Naive thymus-derived CD4-positive, alpha-beta T cell (primary cell): ENCODE results near the gene IGSF1. TPM values are rescaled to one million over a fixed set of nuclear protein-coding genes. Genes with fewer than 3 reads are reported as not detected.

ENCODE experiments used
- ATAC-seq: fragments of 150-1000 bp; cut with Tn5 transposase; 2 replicates; pipeline ENCODE4 v1.10.0; 2021; ENCODE audit warnings: mild to moderate bottlenecking, moderate library complexity
- CTCF ChIA-PET: fragments of 350-600 bp; sonication (Branson Sonifier 250); formaldehyde crosslinking; loops from one replicate; lab custom pipeline; 2021; ENCODE audit warnings: antibody characterized with exemption; lab: Charles Lee
- POLR2A ChIA-PET: fragments of 350-600 bp; sonication (Branson Sonifier 250); formaldehyde crosslinking; loops from one replicate; lab custom pipeline; 2021; ENCODE audit warnings: antibody characterized with exemption, inconsistent platforms; lab: Charles Lee
- DNase-seq, 9 donors: peaks; one replicate each; pipeline versions ENCODE4 v3.0.0 to v3.0.0-alpha.2; 2020 to 2022; ENCODE audit warnings: mixed read lengths in 1 of 9
- H3K27ac ChIP-seq: one replicate; pipeline ENCODE4 v1.7.0; 2013; ENCODE audit warnings: mild to moderate bottlenecking, low read depth, low read length, moderate library complexity
- H3K27me3 ChIP-seq, 2 donors: one replicate each; pipeline ENCODE4 v1.7.0; 2013; ENCODE audit warnings: low read length in 2 of 2, mild to moderate bottlenecking in 2 of 2, moderate library complexity in 2 of 2; ENCODE audit not compliant: control insufficient read depth in 2 of 2, insufficient read depth in 2 of 2
- H3K36me3 ChIP-seq, 3 experiments: 1 replicate in 2 of 3; 2 replicates in 1 of 3; pipeline ENCODE4 v1.7.0; 2013; ENCODE audit warnings: low read length in 3 of 3, mild to moderate bottlenecking in 3 of 3, moderate library complexity in 1 of 3; ENCODE audit not compliant: insufficient read depth in 3 of 3, control insufficient read depth in 2 of 3
- H3K4me1 ChIP-seq, 2 donors: one replicate each; pipeline ENCODE4 v1.7.0; 2013; ENCODE audit warnings: low read length in 2 of 2, mild to moderate bottlenecking in 2 of 2, moderate library complexity in 1 of 2; ENCODE audit not compliant: control insufficient read depth in 2 of 2, insufficient read depth in 2 of 2
- H3K4me3 ChIP-seq: 2 replicates; pipeline ENCODE4 v1.7.0; 2013; ENCODE audit warnings: mild to moderate bottlenecking, low read length
- H3K9me3 ChIP-seq, 3 experiments: 1 replicate in 2 of 3; 2 replicates in 1 of 3; pipeline ENCODE4 v1.7.0; 2013; ENCODE audit warnings: low read length in 3 of 3; ENCODE audit not compliant: control insufficient read depth in 2 of 3
- H3K27ac Mint-ChIP-seq, 9 donors: one replicate each; pipeline ENCODE4 v1.8.0; 2020 to 2022; ENCODE audit warnings: mixed read lengths in 9 of 9, mild to moderate bottlenecking in 8 of 9, moderate library complexity in 5 of 9, inconsistent platforms in 2 of 9
- H3K27me3 Mint-ChIP-seq, 5 donors: one replicate each; pipeline ENCODE4 v1.8.0; 2021 to 2022; ENCODE audit warnings: mixed read lengths in 5 of 5, mild to moderate bottlenecking in 1 of 5
- H3K36me3 Mint-ChIP-seq, 5 donors: one replicate each; pipeline ENCODE4 v1.8.0; 2020 to 2022; ENCODE audit warnings: mixed read lengths in 5 of 5, mild to moderate bottlenecking in 3 of 5, inconsistent platforms in 1 of 5
- H3K4me1 Mint-ChIP-seq, 7 donors: one replicate each; pipeline ENCODE4 v1.8.0; 2020 to 2022; ENCODE audit warnings: mixed read lengths in 7 of 7, mild to moderate bottlenecking in 3 of 7, inconsistent platforms in 1 of 7
- H3K4me3 Mint-ChIP-seq, 10 donors: one replicate each; pipeline ENCODE4 v1.8.0; 2020 to 2022; ENCODE audit warnings: mild to moderate bottlenecking in 10 of 10, mixed read lengths in 10 of 10, moderate library complexity in 6 of 10, inconsistent platforms in 2 of 10
- H3K9me3 Mint-ChIP-seq, 11 donors: one replicate each; pipeline ENCODE4 v1.8.0; 2020 to 2022; ENCODE audit warnings: mixed read lengths in 11 of 11, mild to moderate bottlenecking in 4 of 11, inconsistent platforms in 1 of 11, moderate library complexity in 1 of 11
- intact Hi-C, 2 donors: fragments of 100-400 bp; cut with micrococcal nuclease; formaldehyde crosslinking; loops; one replicate each; pipeline ENCODE4 v1.15.1; 2023
- polyA plus RNA-seq, 2 donors: library from polyadenylated mRNA; unstranded; fragments of 300-500 nt; fragmentation: Illumina TruSeq; gene quantifications; one replicate each; pipeline ENCODE4 v1.2.3, GENCODE V29; 2021
- total RNA-seq, 6 experiments: library from RNA in 5 of 6; stranded (reverse) in 5 of 6; gene quantifications; 1 replicate in 5 of 6; 2 replicates in 1 of 6; pipeline ENCODE4 v1.2.3 and lab custom pipeline; 2021 to 2026

The IGSF1 gene
- total and polyA plus RNA-seq, 7 experiments from 2014 or later: not detected

DNA sequence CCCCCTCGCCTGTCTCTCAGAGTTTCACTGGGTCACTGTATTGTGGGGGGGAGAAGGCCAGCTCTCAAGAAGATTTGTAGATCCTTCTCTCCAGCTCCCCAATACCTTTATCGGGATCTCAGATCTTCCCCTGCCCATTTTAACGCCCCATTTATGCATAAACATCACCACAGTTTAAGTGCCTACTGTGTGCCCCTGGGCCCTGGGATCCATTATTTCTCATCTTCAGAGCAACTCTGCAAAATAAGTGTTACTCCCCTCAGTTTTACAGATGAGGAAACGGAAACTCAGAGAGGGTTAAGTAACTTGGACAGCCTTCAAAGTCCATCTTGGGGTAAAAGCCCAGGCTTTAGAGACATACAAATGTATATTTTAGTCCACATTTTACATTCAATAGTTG is 421 bp upstream of the IGSF1 start:
- Histone ChIP-seq H3K36me3 (no peaks in the 10 kb centered on the region), H3K4me1 (no peaks in the 10 kb centered on the region), H3K9me3 (no peaks in the 10 kb centered on the region), H3K27me3 (no peaks in the 10 kb centered on the region), H3K27ac (no peak overlapping the region), H3K4me3 (no peak overlapping the region)
- intact Hi-C loops: no loop called here
- CTCF ChIA-PET: no interaction called here
- H3K27ac Mint-ChIP-seq: no peak overlapping the region
- ATAC-seq (no peak), DNase-seq (no peak)
- POLR2A ChIA-PET: no interaction called here
- peaks cover 0 to 5% (median 0%) of the 10 kb centered on the region in 7 donors for H3K4me1 Mint-ChIP-seq
- peaks cover 7 to 28% (median 17%) of the 10 kb centered on the region in 5 donors for H3K27me3 Mint-ChIP-seq
- H3K4me3 Mint-ChIP-seq: peak overlapping the region in 2 of 10 donors; percentile 20 to 46
- no peaks in the 10 kb centered on the region for H3K36me3 Mint-ChIP-seq
- peaks cover 0 to 2% (median 0%) of the 10 kb centered on the region in 11 donors for H3K9me3 Mint-ChIP-seq

DNA sequence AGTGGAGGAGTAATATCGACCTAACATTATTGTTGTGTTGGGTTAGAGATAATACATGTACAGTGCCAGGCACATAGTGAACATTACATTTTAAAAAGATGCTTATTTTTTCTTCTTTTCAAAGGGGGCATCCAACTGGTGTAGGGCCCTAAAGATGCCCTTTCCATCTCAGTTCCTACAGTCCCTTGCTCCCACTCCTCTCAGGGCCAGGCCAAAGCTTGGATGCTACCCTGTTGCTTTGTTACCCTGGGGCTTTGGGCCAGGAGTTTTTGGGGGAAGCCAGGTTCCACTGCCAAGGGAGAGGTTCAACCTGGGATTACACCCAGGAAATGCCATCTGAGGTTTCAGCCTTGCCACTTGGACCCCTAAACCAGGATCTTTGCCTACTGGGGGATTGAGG is 918 bp downstream of the IGSF1 start:
- H3K4me1 Mint-ChIP-seq: peaks cover 0 to 5% (median 0%) of the 10 kb centered on the region in 7 donors
- no peaks in the 10 kb centered on the region for H3K36me3 ChIP-seq
- ATAC-seq (no peak), DNase-seq (no peak)
- no peaks in the 10 kb centered on the region for H3K36me3 Mint-ChIP-seq
- no peaks in the 10 kb centered on the region for H3K4me1 ChIP-seq
- H3K4me3 Mint-ChIP-seq: no peak overlapping the region
- no peak overlapping the region for H3K27ac ChIP-seq
- ChIA-PET POLR2A (no interaction called here), CTCF (no interaction called here)
- no peaks in the 10 kb centered on the region for H3K27me3 ChIP-seq
- intact Hi-C loops: no loop called here
- no peak overlapping the region for H3K4me3 ChIP-seq
- peaks cover 10 to 27% (median 17%) of the 10 kb centered on the region in 5 donors for H3K27me3 Mint-ChIP-seq
- no peaks in the 10 kb centered on the region for H3K9me3 ChIP-seq
- H3K9me3 Mint-ChIP-seq: peaks cover 0 to 1% (median 0%) of the 10 kb centered on the region in 11 donors
- H3K27ac Mint-ChIP-seq: no peak overlapping the region

DNA sequence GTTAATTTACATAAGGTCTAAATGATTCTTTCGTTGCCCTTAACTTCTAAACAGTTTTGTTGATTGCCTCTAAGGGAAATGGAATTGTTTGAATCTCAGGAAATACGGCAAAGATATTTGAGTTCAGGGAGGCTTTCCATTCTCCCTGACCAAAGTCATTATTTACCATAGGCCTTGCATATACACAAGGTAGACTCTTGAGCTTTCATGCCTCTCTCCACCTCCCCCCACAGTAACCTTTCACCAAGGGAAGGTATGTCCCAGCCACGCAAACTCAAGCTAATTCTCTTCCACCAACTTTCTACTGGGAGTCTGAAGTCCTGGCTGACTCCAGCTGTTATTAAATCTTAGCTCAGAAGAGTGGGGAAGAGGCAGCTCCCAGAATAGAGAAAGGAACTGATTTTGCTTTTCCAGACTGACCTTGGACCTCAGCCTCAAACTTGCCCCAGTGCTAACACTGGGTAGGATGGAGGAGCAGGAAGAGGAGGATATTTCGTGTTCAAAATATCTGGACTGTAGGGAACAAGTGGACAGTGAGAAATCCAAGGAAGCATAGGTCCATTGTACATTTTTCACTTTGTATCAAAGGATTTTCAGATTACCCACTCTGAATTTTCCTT is 1.4 kb downstream of the IGSF1 start:
- DNase-seq: no peak
- no peaks in the 10 kb centered on the region for H3K27me3 ChIP-seq
- H3K9me3 ChIP-seq: no peaks in the 10 kb centered on the region
- peaks cover 0 to 1% (median 0%) of the 10 kb centered on the region in 11 donors for H3K9me3 Mint-ChIP-seq
- H3K4me3 Mint-ChIP-seq: no peak overlapping the region
- H3K36me3 ChIP-seq: no peaks in the 10 kb centered on the region
- ATAC-seq: no peak
- peaks cover 10 to 27% (median 17%) of the 10 kb centered on the region in 5 donors for H3K27me3 Mint-ChIP-seq
- H3K4me3 ChIP-seq: no peak overlapping the region
- intact Hi-C loops: no loop called here
- H3K4me1 ChIP-seq: no peaks in the 10 kb centered on the region
- no peak overlapping the region for H3K27ac Mint-ChIP-seq
- CTCF ChIA-PET: no interaction called here
- POLR2A ChIA-PET: no interaction called here
- H3K36me3 Mint-ChIP-seq: no peaks in the 10 kb centered on the region
- H3K27ac ChIP-seq: no peak overlapping the region
- peaks cover 0 to 5% (median 0%) of the 10 kb centered on the region in 7 donors for H3K4me1 Mint-ChIP-seq

DNA sequence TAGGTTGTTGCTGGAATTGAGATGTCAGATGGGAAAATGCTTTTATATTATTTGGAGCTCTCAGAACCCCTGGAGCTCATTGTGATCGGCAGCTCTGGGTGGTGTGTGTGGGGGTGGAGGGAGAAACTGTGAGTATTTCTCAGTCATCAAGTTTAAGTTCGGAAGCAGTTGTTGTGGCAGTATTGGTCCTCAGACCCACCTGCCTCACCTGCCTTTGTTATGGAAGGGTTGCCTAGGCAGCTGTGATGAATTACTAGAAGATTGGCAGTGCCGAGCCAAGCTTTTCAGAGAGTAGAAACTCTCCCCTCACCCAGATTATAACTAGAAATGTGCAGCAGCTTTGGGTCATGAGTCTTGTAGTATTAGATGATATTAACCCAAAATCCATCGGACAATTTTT is 9.5 kb downstream of the IGSF1 start:
- peaks cover 0 to 2% (median 0%) of the 10 kb centered on the region in 11 donors for H3K9me3 Mint-ChIP-seq
- no peaks in the 10 kb centered on the region for H3K4me1 Mint-ChIP-seq
- ChIA-PET CTCF (no interaction called here), POLR2A (no interaction called here)
- Histone ChIP-seq H3K4me1 (no peaks in the 10 kb centered on the region), H3K27ac (no peak overlapping the region), H3K4me3 (no peak overlapping the region), H3K27me3 (no peaks in the 10 kb centered on the region), H3K36me3 (no peaks in the 10 kb centered on the region), H3K9me3 (no peaks in the 10 kb centered on the region)
- no peaks in the 10 kb centered on the region for H3K36me3 Mint-ChIP-seq
- no peak overlapping the region for H3K27ac Mint-ChIP-seq
- intact Hi-C loops: no loop called here
- no peak for DNase-seq
- ATAC-seq: no peak
- H3K4me3 Mint-ChIP-seq: no peak overlapping the region
- peaks cover 0 to 6% (median 5%) of the 10 kb centered on the region in 5 donors for H3K27me3 Mint-ChIP-seq

DNA sequence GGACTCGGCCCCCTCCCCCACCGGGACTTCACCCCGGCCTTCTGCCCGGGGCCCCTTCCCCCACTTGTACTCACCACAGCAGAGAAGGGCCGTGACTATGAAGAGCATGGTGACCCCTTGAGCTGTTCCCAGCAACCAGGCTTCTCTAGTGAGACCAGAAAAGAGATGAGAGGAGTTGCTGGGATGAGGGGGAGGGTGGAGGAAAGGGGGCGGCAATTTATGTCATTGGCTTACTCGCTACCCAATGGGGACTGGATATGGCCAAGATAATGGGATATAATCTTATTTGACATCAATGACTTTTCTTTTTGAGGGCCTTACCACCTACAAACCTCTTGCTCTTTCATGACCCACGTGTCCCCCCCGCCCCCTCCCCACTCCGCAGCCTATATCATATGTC is 9.9 kb downstream of the IGSF1 start:
- POLR2A ChIA-PET: no interaction called here
- H3K36me3 ChIP-seq: no peaks in the 10 kb centered on the region
- no peak overlapping the region for H3K27ac ChIP-seq
- H3K9me3 ChIP-seq: no peaks in the 10 kb centered on the region
- Mint-ChIP-seq H3K9me3 (peaks cover 0 to 2% (median 0%) of the 10 kb centered on the region in 11 donors), H3K36me3 (no peaks in the 10 kb centered on the region), H3K27me3 (peaks cover 0 to 6% (median 5%) of the 10 kb centered on the region in 5 donors), H3K27ac (no peak overlapping the region), H3K4me3 (no peak overlapping the region), H3K4me1 (no peaks in the 10 kb centered on the region)
- H3K27me3 ChIP-seq: no peaks in the 10 kb centered on the region
- no peak overlapping the region for H3K4me3 ChIP-seq
- no peaks in the 10 kb centered on the region for H3K4me1 ChIP-seq
- CTCF ChIA-PET: no interaction called here
- intact Hi-C loops: no loop called here
- no peak for DNase-seq
- ATAC-seq: no peak

DNA sequence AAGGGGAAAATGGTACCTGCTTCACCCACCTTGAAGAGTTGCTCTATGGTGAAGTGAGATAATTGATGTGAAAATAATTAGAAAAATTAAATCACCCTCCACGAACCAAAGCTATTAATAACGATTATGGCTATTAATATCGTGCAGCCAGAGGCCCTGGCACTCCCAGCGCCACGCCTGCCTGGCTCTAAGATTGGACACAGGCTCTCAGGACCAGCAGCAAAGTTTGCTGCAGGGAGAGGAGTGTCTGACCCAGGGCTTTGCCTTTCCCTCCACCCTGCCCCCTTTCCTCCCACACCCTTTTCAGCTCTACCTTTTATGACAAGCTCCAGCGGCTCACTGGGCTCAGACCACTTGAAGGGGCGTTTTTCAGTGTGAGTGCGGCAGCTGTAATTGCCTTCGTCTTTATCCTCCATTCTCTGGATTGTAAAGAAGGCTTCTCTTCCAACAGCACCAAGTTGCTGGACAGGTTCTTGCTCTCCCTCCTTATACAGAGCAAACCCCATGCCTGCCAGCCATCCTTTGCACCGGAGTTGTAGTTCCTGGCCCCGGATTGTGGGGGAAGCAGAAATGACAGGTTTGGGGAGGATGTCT is 11.5 kb downstream of the IGSF1 start:
- Mint-ChIP-seq H3K27me3 (peaks cover 0 to 6% (median 0%) of the 10 kb centered on the region in 5 donors), H3K4me1 (no peaks in the 10 kb centered on the region), H3K27ac (no peak overlapping the region), H3K9me3 (peaks cover 0 to 2% (median 0%) of the 10 kb centered on the region in 11 donors), H3K36me3 (no peaks in the 10 kb centered on the region), H3K4me3 (no peak overlapping the region)
- Histone ChIP-seq H3K27me3 (no peaks in the 10 kb centered on the region), H3K4me1 (no peaks in the 10 kb centered on the region), H3K36me3 (no peaks in the 10 kb centered on the region), H3K9me3 (no peaks in the 10 kb centered on the region), H3K27ac (no peak overlapping the region), H3K4me3 (no peak overlapping the region)
- DNase-seq (no peak), ATAC-seq (no peak)
- ChIA-PET POLR2A (no interaction called here), CTCF (no interaction called here)
- intact Hi-C loops: no loop called here

DNA sequence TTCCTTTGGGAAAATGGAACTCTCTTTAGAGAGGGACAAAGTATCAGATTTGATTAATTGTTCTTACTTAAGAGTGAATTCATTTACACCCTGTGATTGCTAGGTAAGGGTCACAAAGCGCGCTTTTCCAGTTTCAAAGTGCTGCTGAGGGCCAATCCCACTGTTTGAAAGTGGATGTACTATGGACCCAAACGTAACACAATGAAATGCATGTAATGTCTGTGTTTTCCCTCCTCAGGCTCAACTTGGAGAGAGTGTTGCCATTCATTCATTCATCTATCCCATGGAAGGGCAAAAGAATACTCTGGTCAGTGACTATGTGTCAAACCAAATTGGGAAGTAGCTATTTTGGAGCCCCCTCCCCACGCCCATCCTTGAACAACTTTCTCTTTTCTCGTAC is 16.1 kb downstream of the IGSF1 start:
- H3K27me3 ChIP-seq: no peaks in the 10 kb centered on the region
- H3K27ac ChIP-seq: no peak overlapping the region
- CTCF ChIA-PET: no interaction called here
- Mint-ChIP-seq H3K9me3 (no peaks in the 10 kb centered on the region), H3K27me3 (peaks cover 0 to 5% (median 0%) of the 10 kb centered on the region in 5 donors), H3K4me1 (no peaks in the 10 kb centered on the region), H3K36me3 (no peaks in the 10 kb centered on the region), H3K27ac (no peak overlapping the region), H3K4me3 (no peak overlapping the region)
- no peaks in the 10 kb centered on the region for H3K9me3 ChIP-seq
- DNase-seq (no peak), ATAC-seq (no peak)
- H3K4me3 ChIP-seq: no peak overlapping the region
- H3K36me3 ChIP-seq: no peaks in the 10 kb centered on the region
- POLR2A ChIA-PET: no interaction called here
- intact Hi-C loops: no loop called here
- no peaks in the 10 kb centered on the region for H3K4me1 ChIP-seq
